ENCODE measurements around the gene RHOB. TPM values are rescaled to one million over a fixed set of nuclear protein-coding genes. Genes with fewer than 3 reads are reported as not detected.

RHOB gene
- total and polyA plus RNA-seq, 4 experiments from 2014 or later: 0.68 to 8.9 (median 4.4) TPM

DNA sequence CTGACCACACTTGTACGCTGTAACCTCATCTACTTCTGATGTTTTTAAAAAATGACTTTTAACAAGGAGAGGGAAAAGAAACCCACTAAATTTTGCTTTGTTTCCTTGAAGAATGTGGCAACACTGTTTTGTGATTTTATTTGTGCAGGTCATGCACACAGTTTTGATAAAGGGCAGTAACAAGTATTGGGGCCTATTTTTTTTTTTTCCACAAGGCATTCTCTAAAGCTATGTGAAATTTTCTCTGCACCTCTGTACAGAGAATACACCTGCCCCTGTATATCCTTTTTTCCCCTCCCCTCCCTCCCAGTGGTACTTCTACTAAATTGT is 2.1 kb downstream of the RHOB start:
- Histone ChIP-seq H3K9me3 (ENCODE audit: control insufficient read depth in 1 of 2, low read length in 2 of 2) (no peaks in the 10 kb centered on the region), H3K27ac (ENCODE audit: low read depth, low read length) (no peak overlapping the region), H3K36me3 (ENCODE audit: insufficient read depth, low read length) (no peaks in the 10 kb centered on the region), H3K4me1 (ENCODE audit: insufficient read depth, low read length) (peaks cover 11% of the 10 kb centered on the region), H3K27me3 (ENCODE audit: insufficient read depth, low read length) (peaks cover 10% of the 10 kb centered on the region), H3K4me3 (ENCODE audit: low read length in 2 of 2) (no peak overlapping the region)
- intact Hi-C loops (cut with micrococcal nuclease): loop anchor here (5.0 to 10.0 kb wide), 2 partner anchors 124 to 128 kb away; no protein-coding TSS in a partner anchor
- POLR2A ChIA-PET (ENCODE audit: partially characterized antibody): interaction anchor here (2.8 to 3.3 kb wide), 4 partner anchors 25 to 202 kb away, joined by 14 to 70 read pairs (median 28); partner anchors contain the start of gene HS1BP3
- peak overlapping the region in 4 of 8 donors; percentile 22 to 59 (median 28) for H3K4me3 Mint-ChIP-seq
- H3K27me3 Mint-ChIP-seq: peaks cover 14 to 20% of the 10 kb centered on the region in 2 donors
- no peaks in the 10 kb centered on the region for H3K9me3 Mint-ChIP-seq
- H3K27ac Mint-ChIP-seq: no peak overlapping the region
- DNase-seq: no peak
- peaks cover 0 to 4% of the 10 kb centered on the region in 2 donors for H3K36me3 Mint-ChIP-seq
- H3K4me1 Mint-ChIP-seq: peaks cover 0 to 9% (median 3%) of the 10 kb centered on the region in 4 donors
- CTCF ChIA-PET (ENCODE audit: partially characterized antibody): interaction anchor here (0.9 to 1.9 kb wide), 5 partner anchors 9 to 203 kb away, joined by 3 to 9 read pairs (median 7); no protein-coding TSS in a partner anchor

- Mint-ChIP-seq H3K9me3 (no peaks in the 10 kb centered on the region), H3K36me3 (peaks cover 0 to 4% of the 10 kb centered on the region in 2 donors), H3K27me3 (peaks cover 13 to 17% of the 10 kb centered on the region in 2 donors), H3K4me3 (peak overlapping the region in 3 of 8 donors; percentile 16 to 47 (median 44)), H3K27ac (no peak overlapping the region), H3K4me1 (peaks cover 0 to 9% (median 3%) of the 10 kb centered on the region in 4 donors)
- DNase-seq: no peak
- H3K4me3 ChIP-seq (ENCODE audit: low read length in 2 of 2): no peak overlapping the region
- peaks cover 10% of the 10 kb centered on the region for H3K27me3 ChIP-seq (ENCODE audit: insufficient read depth, low read length)
- CTCF ChIA-PET (ENCODE audit: partially characterized antibody): interaction anchor here (1.7 to 1.9 kb wide), 4 partner anchors 8 to 202 kb away, joined by 4 to 9 read pairs (median 7); no protein-coding TSS in a partner anchor
- intact Hi-C loops (cut with micrococcal nuclease): loop anchor here (5.0 to 10.0 kb wide), 2 partner anchors 125 to 128 kb away; no protein-coding TSS in a partner anchor
- peaks cover 11% of the 10 kb centered on the region for H3K4me1 ChIP-seq (ENCODE audit: insufficient read depth, low read length)
- H3K36me3 ChIP-seq (ENCODE audit: insufficient read depth, low read length): no peaks in the 10 kb centered on the region
- H3K27ac ChIP-seq (ENCODE audit: low read depth, low read length): no peak overlapping the region
- POLR2A ChIA-PET (ENCODE audit: partially characterized antibody): no interaction called here
- H3K9me3 ChIP-seq (ENCODE audit: control insufficient read depth in 1 of 2, low read length in 2 of 2): no peaks in the 10 kb centered on the region
Measured at GRCh38 chr2:20449501-20450200, 2.8 kb downstream of the RHOB start.

DNA sequence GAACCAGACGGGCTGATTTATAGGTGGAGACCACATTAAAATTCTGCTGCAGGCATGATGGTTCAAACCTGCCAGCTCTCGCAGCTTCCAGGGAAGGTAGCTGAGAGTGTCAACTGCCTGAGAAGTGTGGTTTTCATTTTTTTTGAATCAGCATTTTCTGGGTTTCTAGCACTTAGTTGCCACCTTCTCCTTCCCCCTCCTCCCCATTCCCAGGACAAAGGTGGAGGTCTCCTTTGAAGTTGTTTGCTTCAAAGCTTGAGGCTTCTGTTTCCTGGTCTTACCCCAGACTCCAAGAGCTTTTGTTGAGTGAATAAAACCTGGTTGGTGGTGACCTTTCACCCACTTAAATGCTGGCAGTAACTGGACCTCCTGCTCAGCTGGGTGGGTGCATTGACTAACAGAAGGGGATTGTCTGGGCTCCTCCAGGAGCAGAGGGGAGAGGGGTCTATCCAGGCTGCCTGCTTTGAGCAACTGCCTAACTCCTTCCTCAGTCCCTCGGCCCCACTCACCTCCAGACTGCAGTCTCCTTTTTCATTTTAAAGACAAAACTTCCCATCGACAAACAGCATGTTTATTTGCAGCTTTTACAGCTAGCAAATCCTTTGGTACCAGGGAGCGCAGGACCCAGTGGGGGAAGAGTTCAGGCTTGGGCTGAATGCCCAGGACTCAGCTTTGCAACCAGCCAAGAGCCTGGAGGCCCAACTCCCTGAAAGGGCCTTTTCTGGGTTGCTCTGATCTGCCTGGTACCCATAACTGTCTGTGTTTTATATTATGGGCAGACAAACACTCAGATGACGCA is 3.5 kb downstream of the RHOB start:
- CTCF ChIA-PET (ENCODE audit: partially characterized antibody): interaction anchor here (0.6 to 1.9 kb wide), 5 partner anchors 9 to 201 kb away, joined by 4 to 9 read pairs (median 7); no protein-coding TSS in a partner anchor
- no peak for DNase-seq
- Mint-ChIP-seq H3K4me3 (no peak overlapping the region), H3K4me1 (peaks cover 0 to 9% (median 3%) of the 10 kb centered on the region in 4 donors), H3K27me3 (peaks cover 15% of the 10 kb centered on the region in 2 donors), H3K9me3 (no peaks in the 10 kb centered on the region), H3K27ac (no peak overlapping the region), H3K36me3 (peaks cover 0 to 4% of the 10 kb centered on the region in 2 donors)
- H3K27me3 ChIP-seq (ENCODE audit: insufficient read depth, low read length): peaks cover 3% of the 10 kb centered on the region
- no peaks in the 10 kb centered on the region for H3K9me3 ChIP-seq (ENCODE audit: control insufficient read depth in 1 of 2, low read length in 2 of 2)
- H3K36me3 ChIP-seq (ENCODE audit: insufficient read depth, low read length): no peaks in the 10 kb centered on the region
- H3K4me1 ChIP-seq (ENCODE audit: insufficient read depth, low read length): peaks cover 11% of the 10 kb centered on the region
- H3K27ac ChIP-seq (ENCODE audit: low read depth, low read length): no peak overlapping the region
- H3K4me3 ChIP-seq (ENCODE audit: low read length in 2 of 2): no peak overlapping the region
- intact Hi-C loops (cut with micrococcal nuclease): no loop called here
- POLR2A ChIA-PET (ENCODE audit: partially characterized antibody): no interaction called here

DNA sequence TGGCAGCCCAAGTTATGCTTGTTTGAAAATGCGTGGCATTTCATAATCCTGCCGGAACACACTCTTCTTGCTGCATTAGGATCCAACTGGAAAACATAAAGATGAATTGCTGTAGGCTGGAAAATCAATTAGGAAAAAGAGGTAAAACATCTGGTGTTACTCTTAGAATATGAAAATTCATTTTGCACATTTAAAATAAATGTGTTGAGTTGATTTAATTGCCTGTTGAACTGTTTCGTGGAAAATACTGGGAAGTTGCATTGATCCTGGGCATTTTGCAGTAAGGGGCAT is 4.1 kb downstream of the RHOB start:
- Histone ChIP-seq H3K4me1 (ENCODE audit: insufficient read depth, low read length) (peaks cover 11% of the 10 kb centered on the region), H3K27me3 (ENCODE audit: insufficient read depth, low read length) (no peaks in the 10 kb centered on the region), H3K36me3 (ENCODE audit: insufficient read depth, low read length) (no peaks in the 10 kb centered on the region), H3K4me3 (ENCODE audit: low read length in 2 of 2) (no peak overlapping the region), H3K9me3 (ENCODE audit: control insufficient read depth in 1 of 2, low read length in 2 of 2) (no peaks in the 10 kb centered on the region), H3K27ac (ENCODE audit: low read depth, low read length) (no peak overlapping the region)
- intact Hi-C loops (cut with micrococcal nuclease): no loop called here
- ChIA-PET POLR2A (ENCODE audit: partially characterized antibody) (no interaction called here), CTCF (ENCODE audit: partially characterized antibody) (interaction anchor here (1.8 kb wide), 1 partner anchor 9 kb away, joined by 4 read pairs; no protein-coding TSS in a partner anchor)
- H3K9me3 Mint-ChIP-seq: no peaks in the 10 kb centered on the region
- peaks cover 13% of the 10 kb centered on the region in 2 donors for H3K27me3 Mint-ChIP-seq
- DNase-seq: no peak
- H3K4me3 Mint-ChIP-seq: no peak overlapping the region
- peaks cover 0 to 9% (median 3%) of the 10 kb centered on the region in 4 donors for H3K4me1 Mint-ChIP-seq
- no peak overlapping the region for H3K27ac Mint-ChIP-seq
- peaks cover 0 to 4% of the 10 kb centered on the region in 2 donors for H3K36me3 Mint-ChIP-seq

GRCh38 chr2:20451341-20451740 is 4.5 kb downstream of the RHOB start:
- H3K36me3 Mint-ChIP-seq: peaks cover 0 to 4% of the 10 kb centered on the region in 2 donors
- Histone ChIP-seq H3K4me1 (ENCODE audit: insufficient read depth, low read length) (peaks cover 9% of the 10 kb centered on the region), H3K36me3 (ENCODE audit: insufficient read depth, low read length) (no peaks in the 10 kb centered on the region), H3K9me3 (ENCODE audit: control insufficient read depth in 1 of 2, low read length in 2 of 2) (no peaks in the 10 kb centered on the region), H3K4me3 (ENCODE audit: low read length in 2 of 2) (no peak overlapping the region), H3K27ac (ENCODE audit: low read depth, low read length) (no peak overlapping the region), H3K27me3 (ENCODE audit: insufficient read depth, low read length) (no peaks in the 10 kb centered on the region)
- H3K9me3 Mint-ChIP-seq: no peaks in the 10 kb centered on the region
- intact Hi-C loops (cut with micrococcal nuclease): no loop called here
- CTCF ChIA-PET (ENCODE audit: partially characterized antibody): interaction anchor here (1.8 kb wide), 1 partner anchor 10 kb away, joined by 4 read pairs; no protein-coding TSS in a partner anchor
- POLR2A ChIA-PET (ENCODE audit: partially characterized antibody): no interaction called here
- H3K4me3 Mint-ChIP-seq: no peak overlapping the region
- no peak overlapping the region for H3K27ac Mint-ChIP-seq
- peaks cover 13% of the 10 kb centered on the region in 2 donors for H3K27me3 Mint-ChIP-seq
- H3K4me1 Mint-ChIP-seq: peaks cover 0 to 9% (median 3%) of the 10 kb centered on the region in 4 donors
- no peak for DNase-seq

DNA sequence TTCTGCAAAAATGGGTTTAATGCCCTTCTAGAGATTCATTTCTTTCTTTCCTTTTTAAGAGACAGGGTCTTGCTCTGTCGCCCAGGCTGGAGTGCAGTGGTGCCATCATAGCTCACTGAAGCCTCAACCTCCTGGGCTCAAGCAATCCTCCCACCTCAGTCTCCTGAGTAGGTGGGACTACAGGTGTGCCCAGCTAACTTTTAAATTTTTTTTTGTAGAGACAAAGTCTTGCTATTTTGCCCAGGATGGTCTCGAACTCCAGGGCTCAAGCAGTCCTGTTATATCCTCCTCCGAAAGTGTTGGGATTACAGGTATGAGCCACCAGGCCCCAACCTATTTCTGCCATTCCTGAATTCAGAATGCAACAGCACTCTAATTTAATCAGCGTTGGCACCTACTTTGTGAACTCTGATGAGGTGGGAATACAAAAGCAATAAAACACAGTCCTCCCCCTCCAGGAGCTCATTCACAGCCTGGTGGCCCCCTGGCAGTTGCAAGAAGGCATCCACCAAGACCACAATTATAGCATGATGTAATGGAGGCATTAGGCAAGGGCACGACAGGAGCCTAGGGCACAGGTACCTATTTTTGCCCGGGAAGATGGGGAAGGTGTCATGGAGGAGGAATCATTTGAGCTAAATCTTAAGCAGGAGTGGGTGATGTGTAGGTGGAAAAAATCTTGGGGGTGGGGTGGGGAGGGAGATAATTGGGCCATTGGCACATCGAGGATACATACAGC is 5.1 kb downstream of the RHOB start:
- ChIA-PET POLR2A (ENCODE audit: partially characterized antibody) (no interaction called here), CTCF (ENCODE audit: partially characterized antibody) (interaction anchor here (1.1 to 1.8 kb wide), 2 partner anchors 10 to 11 kb away, joined by 3 to 4 read pairs; no protein-coding TSS in a partner anchor)
- Mint-ChIP-seq H3K27me3 (peaks cover 15 to 16% of the 10 kb centered on the region in 2 donors), H3K4me3 (no peak overlapping the region), H3K27ac (no peak overlapping the region), H3K36me3 (peaks cover 0 to 4% of the 10 kb centered on the region in 2 donors), H3K4me1 (peaks cover 0 to 9% (median 3%) of the 10 kb centered on the region in 4 donors), H3K9me3 (no peaks in the 10 kb centered on the region)
- H3K27me3 ChIP-seq (ENCODE audit: insufficient read depth, low read length): no peaks in the 10 kb centered on the region
- peaks cover 7% of the 10 kb centered on the region for H3K4me1 ChIP-seq (ENCODE audit: insufficient read depth, low read length)
- no peak overlapping the region for H3K4me3 ChIP-seq (ENCODE audit: low read length in 2 of 2)
- H3K9me3 ChIP-seq (ENCODE audit: control insufficient read depth in 1 of 2, low read length in 2 of 2): no peaks in the 10 kb centered on the region
- no peak for DNase-seq
- no peak overlapping the region for H3K27ac ChIP-seq (ENCODE audit: low read depth, low read length)
- intact Hi-C loops (cut with micrococcal nuclease): no loop called here
- H3K36me3 ChIP-seq (ENCODE audit: insufficient read depth, low read length): no peaks in the 10 kb centered on the region

All from CD4-positive, alpha-beta memory T cell (primary cell).